ENCODE data around the gene CDK1.

Gene CDK1

GRCh38 chr10:60778214-60778970, at the start of gene CDK1:
CDK1 (plus strand) TSS chr10:60778478; CDS start chr10:60780166, 1,688 bp downstream.
- peak; percentile 80 for DNase-seq (ENCODE audit: low read depth)

- no peak for DNase-seq (ENCODE audit: low read depth)
These were observed 49.2 kb upstream of the CDK1 start for GRCh38 chr10:60729106-60729505.

DNA sequence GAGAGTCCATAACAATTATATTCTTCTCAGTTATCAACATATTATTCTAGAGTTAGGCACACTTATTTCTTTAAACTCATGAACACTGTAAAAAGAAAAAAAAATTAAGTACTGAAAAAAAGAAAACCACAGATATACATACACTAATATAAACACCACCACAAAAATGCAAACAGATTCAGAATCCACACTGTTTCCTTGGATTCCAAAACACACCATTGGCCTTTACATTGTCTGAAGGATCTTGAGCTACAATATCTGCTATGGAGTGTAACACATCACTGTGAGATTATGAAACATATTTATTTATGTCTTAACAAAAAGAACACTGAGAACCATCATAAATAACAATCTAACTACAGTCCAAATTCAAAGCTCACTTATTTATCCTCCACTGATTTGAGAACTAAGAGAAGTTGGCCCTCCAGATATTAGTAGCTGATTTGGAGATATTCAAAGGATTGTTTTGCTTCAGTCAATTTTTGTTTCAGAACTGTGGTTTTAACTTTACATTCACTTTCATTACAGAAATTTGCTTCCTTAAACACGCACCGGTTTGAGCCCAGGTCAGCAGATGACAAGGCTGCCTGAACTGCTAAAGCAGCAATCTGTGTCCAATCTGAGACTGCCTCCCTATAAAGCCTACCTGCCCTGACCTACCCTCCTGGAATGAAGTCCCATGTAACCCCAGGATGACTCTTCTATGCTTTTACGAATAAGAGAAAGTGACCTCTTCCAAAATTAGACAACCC, 47.0 kb upstream of the CDK1 start:
- no peak for DNase-seq (ENCODE audit: low read depth)

DNA sequence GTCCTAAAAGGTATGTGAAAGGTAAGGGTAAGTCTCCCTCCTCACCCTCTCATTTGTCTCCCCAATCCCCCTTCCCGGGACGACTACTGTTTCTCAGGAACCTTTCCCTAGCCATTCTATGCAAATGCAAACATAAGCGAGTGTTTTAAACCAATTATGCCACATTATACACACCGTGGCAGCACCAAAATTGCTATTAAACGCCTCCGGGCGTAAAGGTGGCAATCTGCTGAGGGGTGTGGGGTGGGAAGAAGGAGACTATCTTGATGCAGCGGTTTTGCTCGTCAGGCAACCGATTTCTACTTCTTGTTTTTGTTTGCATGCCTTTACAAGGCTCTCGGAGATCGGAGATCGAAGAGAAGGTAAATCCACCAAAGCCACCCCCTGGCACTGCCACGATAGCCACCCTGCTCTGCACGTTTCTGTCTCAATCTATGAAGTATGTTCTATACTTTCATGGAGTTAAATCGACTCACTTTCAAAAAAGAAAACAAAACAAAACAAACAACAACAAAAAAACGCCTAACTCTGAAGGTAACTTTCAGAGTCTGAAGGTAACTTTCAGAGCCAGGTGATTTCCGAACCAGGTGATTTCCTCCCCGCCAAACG, 46.0 kb upstream of the CDK1 start:
- no peak for DNase-seq (ENCODE audit: low read depth)

- DNase-seq (ENCODE audit: low read depth): no peak
These were observed 45.3 kb upstream of the CDK1 start for GRCh38 chr10:60732807-60733516.

- DNase-seq (ENCODE audit: low read depth): no peak
These were observed 44.8 kb upstream of the CDK1 start for GRCh38 chr10:60733517-60733822.

DNA sequence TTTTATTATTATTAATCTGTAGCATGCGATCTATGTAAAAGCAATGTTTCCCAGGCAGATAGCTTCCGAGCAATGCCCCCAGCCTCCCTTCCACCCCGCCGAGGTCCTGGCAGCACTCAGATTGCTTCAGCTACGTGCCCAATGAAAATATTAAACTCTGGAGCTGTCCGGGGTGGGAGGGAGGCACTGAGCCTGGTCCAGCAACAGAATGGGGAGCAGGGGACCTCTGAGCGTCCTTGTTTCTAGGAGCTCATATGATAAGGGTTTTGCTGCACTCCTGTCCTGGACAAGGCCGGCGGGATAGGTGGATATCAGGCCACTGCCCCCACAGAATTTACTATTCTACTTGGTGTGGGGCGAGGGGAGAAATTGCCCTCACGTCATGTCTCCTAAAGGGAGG, 44.5 kb upstream of the CDK1 start:
- DNase-seq (ENCODE audit: low read depth): no peak

DNA sequence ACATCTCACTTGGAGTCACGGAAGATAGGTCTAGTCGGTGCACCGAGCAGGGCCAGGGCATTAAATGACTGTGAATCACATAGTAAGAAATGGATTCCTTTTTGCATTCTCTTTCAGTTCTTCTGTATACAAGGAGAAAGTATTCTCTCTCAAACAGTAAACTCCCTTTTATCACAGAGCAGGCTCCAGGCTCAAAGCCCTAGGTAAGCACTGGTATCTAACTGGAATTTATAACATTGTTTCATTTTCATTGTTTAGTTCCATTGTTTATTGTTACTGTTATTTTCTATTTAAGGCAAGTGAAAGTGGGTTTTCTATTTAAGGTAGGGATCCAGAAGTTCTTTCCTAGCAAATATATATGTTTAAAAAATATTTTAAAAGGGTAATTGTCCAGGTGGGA, 44.1 kb upstream of the CDK1 start:
- DNase-seq (ENCODE audit: low read depth): no peak

- no peak for DNase-seq (ENCODE audit: low read depth)
These were observed 43.0 kb upstream of the CDK1 start for GRCh38 chr10:60735244-60735643.

GRCh38 chr10:60737242-60737641, 41.0 kb upstream of the CDK1 start:
- DNase-seq (ENCODE audit: low read depth): no peak

DNA sequence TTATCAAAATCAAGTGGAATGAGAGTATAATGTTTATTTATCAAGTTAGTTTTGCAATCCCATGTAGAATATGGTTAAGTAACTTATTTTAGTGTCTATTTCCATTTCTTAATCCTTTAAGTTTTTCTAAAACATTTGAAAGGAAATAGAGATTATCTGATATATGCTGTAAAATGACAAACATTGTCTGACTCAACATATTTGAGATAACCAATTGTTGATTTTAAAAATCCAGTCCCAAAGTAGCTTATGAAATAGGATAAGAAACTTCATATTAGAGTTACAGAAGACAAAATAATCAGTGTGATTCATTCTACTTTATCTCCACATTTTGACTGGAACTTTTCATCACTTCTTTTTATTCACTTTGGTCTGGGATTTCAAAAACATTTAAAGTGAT, 38.7 kb upstream of the CDK1 start:
- no peak for DNase-seq (ENCODE audit: low read depth)

DNA sequence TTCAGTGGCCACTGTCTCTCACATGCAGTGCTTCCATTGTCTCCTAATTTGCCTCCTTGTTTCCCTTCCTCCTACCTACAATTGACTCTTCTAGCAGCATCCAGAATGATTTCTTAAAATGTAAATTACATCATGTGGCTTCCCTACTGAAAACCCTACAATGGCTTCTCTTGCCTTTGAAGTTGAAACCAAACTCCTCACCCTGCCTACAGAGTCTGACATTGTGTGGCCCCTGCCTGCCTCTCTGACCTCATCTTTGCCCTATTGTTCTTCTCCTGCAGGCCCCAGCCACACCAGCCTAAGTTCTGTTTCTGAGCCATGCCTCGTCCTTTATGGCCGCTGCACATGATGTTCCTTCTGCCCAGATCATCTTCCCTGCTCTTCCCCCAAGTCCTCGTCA, 35.8 kb upstream of the CDK1 start:
- DNase-seq (ENCODE audit: low read depth): no peak

- no peak for DNase-seq (ENCODE audit: low read depth)
These were observed 30.3 kb upstream of the CDK1 start for GRCh38 chr10:60747817-60748469.

GRCh38 chr10:60753152-60753551, 25.1 kb upstream of the CDK1 start:
- no peak for DNase-seq (ENCODE audit: low read depth)

DNA sequence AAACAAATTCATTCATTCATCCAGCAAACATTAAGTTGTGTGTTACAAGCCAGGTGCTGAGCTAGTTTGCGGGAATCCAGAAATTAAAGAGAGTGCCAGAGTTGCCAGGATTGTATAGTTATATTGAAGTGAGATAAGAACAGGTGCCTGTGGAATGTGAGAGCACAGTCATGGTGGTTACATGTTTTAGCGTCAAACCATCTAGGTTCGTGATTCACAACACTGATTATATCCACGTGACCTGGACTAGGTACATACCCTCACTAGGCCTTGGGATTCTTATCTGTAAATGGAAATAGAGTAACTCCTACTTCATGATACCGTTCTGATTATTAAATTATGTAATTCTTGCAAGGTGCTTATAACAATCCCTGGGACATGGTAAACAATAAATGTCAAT, 24.5 kb upstream of the CDK1 start:
- no peak for DNase-seq (ENCODE audit: low read depth)

DNA sequence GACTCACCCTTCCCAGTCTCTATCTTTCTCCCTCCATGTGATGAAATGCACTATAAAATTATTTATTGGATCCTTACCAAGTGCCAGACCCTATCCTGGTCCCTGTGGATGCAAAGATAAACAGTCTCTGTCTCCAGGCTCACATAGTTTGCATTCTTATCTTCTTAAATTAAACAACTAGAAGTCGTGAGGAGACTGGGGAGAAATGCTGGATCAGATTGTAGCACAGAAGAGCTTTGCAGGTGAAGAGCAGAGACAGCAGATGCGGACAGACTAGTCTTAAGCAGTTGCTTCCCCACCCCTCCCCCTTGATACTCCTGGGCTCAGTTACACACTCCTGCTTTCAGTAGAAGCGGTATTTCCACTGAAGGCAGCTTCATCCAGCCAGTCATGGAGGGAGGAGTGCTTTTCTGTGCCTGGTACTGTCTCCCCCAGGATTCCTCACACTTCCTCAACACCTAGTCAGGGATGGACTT, 20.8 kb upstream of the CDK1 start:
- DNase-seq (ENCODE audit: low read depth): no peak

GRCh38 chr10:60759181-60759580, 19.1 kb upstream of the CDK1 start:
- no peak for DNase-seq (ENCODE audit: low read depth)

- no peak for DNase-seq (ENCODE audit: low read depth)
These were observed 17.5 kb upstream of the CDK1 start for GRCh38 chr10:60760711-60761210.

- no peak for DNase-seq (ENCODE audit: low read depth)
These were observed 15.7 kb upstream of the CDK1 start for GRCh38 chr10:60762554-60762953.

DNA sequence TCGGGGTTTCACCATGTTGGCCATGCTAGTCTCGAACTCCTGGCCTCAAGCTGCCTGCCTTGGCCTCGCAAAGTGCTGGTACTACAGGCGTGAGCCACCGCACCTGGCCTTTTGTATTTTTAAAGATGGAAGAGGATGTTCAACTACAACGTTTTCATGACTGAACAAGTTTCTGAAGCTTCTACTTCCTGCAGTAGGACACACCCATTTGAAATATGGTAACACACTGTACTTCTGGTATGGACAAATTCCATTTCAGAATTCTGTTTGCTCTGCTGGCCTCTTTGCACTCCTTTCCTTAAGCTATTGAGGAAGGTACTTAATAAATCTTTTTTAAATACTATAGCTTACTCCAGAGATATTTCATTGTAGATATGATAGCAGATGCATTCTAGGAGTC, 10.9 kb upstream of the CDK1 start:
- DNase-seq (ENCODE audit: low read depth): no peak

DNA sequence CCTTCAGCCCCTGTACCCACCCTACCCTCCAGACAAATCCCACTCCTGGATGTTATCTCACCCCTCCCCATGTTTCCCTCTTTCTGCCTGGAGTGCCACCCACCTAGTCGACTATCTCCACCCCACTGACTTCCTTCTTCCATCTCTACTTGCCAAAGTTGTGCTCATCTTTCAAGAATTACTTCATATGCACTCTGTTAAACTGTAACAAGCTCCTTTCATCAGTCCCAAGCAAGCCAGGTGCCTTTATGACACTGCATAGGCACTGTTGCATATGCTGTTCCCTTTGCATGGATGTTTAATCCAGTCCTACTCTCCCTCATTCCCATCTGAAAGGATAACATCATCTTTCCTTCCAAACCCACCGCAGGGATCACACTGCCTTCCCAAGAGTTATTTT, 8.9 kb upstream of the CDK1 start:
- no peak for DNase-seq (ENCODE audit: low read depth)

GRCh38 chr10:60777696-60778213, 523 bp upstream of the CDK1 start:
- no peak for DNase-seq (ENCODE audit: low read depth)

Measured in CMK (cell line).